ENCODE results near the gene APOO.

The APOO gene

GRCh38 chrX:23813808-23814207, 93.9 kb downstream of the APOO start:
- no peak for DNase-seq

GRCh38 chrX:23811656-23812055, 96.1 kb downstream of the APOO start:
- no peak for DNase-seq

GRCh38 chrX:23811108-23811651, 96.6 kb downstream of the APOO start:
- no peak for DNase-seq

- no peak for DNase-seq
Observed at GRCh38 chrX:23810279-23810678, 97.5 kb downstream of the APOO start.

GRCh38 chrX:23805389-23805788, 102.3 kb downstream of the APOO start:
- no peak for DNase-seq

GRCh38 chrX:23804578-23804977, 103.2 kb downstream of the APOO start:
- DNase-seq: no peak

- peak; percentile 31 for DNase-seq
Observed at GRCh38 chrX:23803931-23804381, 103.8 kb downstream of the APOO start.

GRCh38 chrX:23802431-23802830, 105.3 kb downstream of the APOO start:
- no peak for DNase-seq

- DNase-seq: peak; percentile 52
Observed at GRCh38 chrX:23799469-23800065, 108.2 kb downstream of the APOO start.

GRCh38 chrX:23797371-23798128, 110.2 kb downstream of the APOO start:
- no peak for DNase-seq

GRCh38 chrX:23795221-23795620, 112.5 kb downstream of the APOO start:
- no peak for DNase-seq

- no peak for DNase-seq
Observed at GRCh38 chrX:23792861-23793553, 114.7 kb downstream of the APOO start.

- no peak for DNase-seq
Observed at GRCh38 chrX:23790155-23790497, 117.6 kb downstream of the APOO start.

GRCh38 chrX:23789386-23790154, 118.2 kb downstream of the APOO start:
- DNase-seq: no peak

- DNase-seq: no peak
Observed at GRCh38 chrX:23788946-23789345, 118.8 kb downstream of the APOO start.

GRCh38 chrX:23788521-23788920, 119.2 kb downstream of the APOO start:
- no peak for DNase-seq

GRCh38 chrX:23787745-23788118, 120.0 kb downstream of the APOO start:
- no peak for DNase-seq

- no peak for DNase-seq
Observed at GRCh38 chrX:23786268-23786815, 121.4 kb downstream of the APOO start.

- DNase-seq: no peak
Observed at GRCh38 chrX:23785580-23785979, 122.2 kb downstream of the APOO start.

GRCh38 chrX:23784470-23785331, 123.0 kb downstream of the APOO start:
- peak; percentile 76 for DNase-seq

- no peak for DNase-seq
Observed at GRCh38 chrX:23783589-23784469, 123.9 kb downstream of the APOO start.
